HG03135 (cell line): Measurements from ENCODE around the gene IFNB1.

Experiments
- ATAC-seq: cut with Tn5 transposase; IDR thresholded peaks from one replicate; pipeline ENCODE4 v1.9.1; 2021; ENCODE audit warnings: mild to moderate bottlenecking, moderate library complexity; ENCODE audit not compliant: unreplicated experiment

Gene IFNB1

DNA sequence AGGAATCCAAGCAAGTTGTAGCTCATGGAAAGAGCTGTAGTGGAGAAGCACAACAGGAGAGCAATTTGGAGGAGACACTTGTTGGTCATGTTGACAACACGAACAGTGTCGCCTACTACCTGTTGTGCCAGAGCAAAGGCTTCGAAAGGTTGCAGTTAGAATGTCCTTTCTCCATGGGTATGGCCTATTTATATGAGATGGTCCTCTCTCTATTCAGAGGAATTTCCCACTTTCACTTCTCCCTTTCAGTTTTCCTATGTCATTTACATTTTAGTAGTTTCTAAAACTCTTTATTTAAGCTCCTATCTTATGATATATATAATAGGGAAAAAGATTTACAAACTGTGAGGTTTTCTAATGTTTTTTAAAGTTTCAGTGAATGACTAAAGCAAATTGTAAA lies at the start of gene IFNB1:
Gene IFNB1, minus strand, starts transcription at position 162 of the 400 bp plus-strand sequence. Its CDS starts 73 bp downstream, at position 89.
- no peak for ATAC-seq

DNA sequence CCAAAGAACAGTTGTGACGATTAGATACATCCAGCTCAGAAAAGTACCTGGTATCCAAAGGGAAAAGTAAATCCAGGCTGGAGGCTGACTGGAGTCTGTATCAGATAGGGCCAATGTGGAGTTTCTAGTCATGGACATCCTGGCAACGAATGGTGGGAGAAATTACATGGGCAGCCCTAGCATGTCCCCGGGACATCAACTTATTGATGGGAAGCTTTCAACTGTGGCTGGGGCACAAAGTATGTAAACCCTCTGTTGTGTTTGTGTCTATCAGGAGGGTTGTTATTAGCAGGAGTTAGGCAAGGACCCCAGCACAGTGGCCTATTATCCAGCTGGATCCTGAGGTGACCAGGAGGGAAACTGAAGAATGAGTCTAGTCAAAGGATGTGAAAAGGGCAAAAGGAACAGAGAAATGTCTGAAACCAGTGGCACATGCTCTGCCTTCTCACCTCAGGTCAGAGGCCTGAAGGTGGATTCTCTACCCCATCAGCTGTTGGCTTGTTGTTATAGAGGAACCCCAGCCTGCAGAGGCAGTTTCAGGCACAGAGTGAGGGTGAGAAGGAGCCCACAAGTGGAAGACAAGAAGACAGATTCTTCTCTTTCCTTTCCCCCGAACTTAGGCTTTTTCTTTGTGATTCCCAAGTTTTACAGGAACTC lies 44.0 kb upstream of the IFNB1 start:
- peak; percentile 93 for ATAC-seq

DNA sequence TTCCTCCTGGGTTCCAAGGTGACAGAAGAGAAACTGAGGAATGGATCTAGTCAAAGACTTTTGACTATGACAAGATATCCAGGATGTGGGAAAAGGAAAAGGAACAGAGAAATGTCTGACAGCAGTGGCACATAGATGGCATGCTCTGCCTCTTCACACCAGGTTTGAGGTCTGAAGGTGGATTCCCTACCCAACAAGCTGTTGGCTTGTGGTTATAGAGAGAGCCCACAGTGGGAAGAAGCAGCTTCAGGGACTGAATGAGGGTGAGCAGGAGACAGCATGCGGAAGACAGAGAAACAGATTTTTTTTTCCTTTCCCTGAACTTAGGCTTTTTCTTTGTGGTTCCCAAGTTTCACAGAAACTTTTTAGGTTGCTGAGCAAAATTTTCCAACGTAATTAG lies 43.3 kb upstream of the IFNB1 start:
- no peak for ATAC-seq

DNA sequence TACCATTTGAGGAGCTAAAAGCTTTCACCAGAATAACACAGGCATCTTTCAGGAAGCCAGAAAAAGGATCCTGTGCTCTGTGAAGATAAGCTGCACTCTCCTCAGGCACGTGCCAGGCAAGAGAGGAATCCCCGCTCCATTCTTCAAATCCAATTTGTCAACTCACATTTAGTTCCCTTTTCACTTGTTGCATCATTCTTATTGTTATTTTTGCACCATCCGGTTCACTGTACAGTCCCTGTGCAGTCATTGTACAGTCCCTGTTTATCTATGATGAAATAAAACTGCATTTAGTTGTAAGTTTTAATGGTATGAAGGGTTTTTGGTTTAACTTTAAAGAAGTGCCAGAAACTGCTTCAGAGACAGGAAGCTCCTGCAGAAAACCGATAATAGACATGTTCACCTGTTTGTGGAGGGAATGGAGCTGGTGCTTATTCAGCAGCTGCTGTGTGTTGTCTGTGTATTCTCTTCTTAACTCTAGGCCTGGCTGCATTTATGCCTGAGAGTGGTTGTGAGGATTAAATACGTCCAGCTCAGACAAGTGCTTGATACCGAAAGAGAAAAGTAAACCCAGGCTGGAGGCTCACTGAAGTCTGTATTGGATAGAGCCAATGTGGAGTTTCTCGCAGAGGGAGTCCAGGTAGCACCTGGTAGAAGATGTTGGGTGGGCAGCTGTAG lies 41.5 kb upstream of the IFNB1 start:
- no peak for ATAC-seq

DNA sequence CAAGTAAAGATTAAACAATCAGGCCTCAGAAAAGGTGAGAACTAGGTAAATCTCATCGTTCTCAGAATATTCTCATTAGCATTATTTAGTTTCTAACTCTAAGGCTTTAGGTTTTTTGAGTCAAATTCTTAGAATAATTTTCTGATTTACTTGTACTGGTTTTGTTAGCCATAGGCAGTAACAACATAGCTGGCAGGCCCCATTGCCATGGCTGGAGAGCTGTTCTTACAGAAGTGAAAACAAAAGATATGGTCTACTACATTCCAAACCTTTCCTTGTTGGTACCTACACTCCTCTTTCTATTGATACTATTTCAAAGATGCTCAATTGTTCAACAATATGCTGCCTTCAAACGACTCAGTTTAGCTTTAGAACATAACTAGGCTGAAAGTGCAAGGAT lies 36.6 kb upstream of the IFNB1 start:
- no peak for ATAC-seq

DNA sequence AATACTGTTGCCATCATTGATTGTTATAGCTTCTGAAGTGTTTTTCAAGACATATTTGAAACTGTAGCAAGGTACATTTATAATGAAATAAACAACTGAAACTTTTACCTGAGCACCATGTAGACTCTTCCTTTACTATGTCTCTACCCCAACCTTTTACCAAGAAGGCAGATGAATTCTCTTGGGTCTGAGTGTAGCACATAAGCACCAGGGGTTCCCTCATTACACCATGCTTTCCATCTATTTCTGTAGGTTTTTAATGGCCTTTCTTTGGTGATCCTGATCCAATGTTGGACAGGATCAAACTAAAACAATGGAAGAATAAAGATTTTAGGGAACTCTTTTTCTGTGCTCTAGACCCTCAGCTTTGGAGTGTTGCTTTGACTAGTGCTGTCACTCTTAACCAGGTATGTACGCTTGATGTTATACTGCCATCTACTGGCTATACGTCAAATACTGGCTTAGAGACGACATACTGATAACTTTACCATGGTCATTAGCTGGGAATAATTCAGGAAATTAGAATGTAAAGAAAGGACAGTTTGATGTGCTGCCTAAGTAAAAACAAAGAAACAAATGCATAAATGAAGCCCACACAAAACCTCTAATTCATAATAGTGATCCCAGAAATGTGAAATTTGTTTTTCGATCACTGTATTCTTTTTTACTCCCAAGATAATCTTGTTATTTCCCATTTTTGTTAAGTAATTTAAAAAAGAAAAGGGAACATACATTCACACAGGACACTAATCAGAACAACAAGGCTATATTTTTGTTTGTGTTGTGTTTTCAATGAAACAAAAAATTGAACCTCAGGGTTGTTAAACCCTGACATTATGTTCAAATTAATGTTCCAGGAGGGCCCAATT lies 33.2 kb upstream of the IFNB1 start:
- peak; percentile 90 for ATAC-seq

DNA sequence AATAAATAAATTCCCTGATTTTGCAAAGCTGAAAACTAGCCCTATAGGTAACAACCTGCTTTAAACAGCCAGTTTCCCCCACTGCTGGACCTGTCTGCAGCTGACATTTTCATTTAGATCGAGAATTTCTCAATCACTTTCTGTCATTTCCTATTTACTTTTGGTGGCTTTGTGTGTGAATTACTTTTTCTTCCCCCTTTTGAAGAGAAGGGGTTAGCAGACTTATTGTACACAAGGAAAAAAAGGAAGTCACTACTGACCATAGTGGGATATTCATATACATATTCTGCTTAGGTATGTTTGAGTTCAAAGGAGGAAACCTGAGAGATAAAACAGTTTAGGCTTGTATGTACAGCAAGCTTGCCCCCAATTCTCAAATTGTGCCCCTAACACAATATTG lies 27.0 kb upstream of the IFNB1 start:
- no peak for ATAC-seq

DNA sequence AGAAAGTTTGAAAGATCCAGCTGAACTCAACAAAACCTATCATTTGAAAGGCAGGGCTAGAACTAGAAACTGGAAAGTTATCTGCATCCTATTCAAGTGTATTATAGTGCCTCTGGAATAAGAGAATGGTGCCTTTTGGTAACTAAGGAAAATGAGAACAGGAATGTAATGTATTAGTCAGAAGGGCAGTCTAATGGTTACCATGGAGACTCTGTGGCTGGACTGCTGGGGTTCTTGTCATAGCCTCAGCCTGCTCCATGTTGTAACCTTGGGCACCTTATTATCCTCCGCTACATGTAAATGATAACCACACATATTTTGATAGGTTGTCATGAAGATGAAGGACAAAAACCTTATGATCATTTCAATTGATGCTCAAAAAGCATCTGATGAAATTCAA lies 24.6 kb upstream of the IFNB1 start:
- no peak for ATAC-seq

DNA sequence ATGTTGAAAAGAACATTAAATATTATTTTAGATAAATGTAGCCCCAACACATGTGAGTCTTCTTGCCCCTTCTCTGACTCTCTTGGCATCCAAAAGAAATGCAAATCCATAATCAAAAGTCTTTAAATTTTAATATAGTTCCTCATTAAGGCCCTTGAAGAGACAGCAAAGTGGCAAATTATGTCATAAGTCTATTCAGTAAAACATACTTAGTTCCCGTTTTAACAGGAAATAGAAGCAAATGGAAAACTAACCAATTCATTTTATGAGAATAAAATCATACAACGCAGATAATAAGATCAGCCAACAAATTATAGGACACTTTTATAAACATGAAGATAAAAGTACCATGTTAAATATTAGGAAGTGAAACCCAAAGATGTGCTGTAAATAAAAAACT lies 20.1 kb upstream of the IFNB1 start:
- no peak for ATAC-seq

DNA sequence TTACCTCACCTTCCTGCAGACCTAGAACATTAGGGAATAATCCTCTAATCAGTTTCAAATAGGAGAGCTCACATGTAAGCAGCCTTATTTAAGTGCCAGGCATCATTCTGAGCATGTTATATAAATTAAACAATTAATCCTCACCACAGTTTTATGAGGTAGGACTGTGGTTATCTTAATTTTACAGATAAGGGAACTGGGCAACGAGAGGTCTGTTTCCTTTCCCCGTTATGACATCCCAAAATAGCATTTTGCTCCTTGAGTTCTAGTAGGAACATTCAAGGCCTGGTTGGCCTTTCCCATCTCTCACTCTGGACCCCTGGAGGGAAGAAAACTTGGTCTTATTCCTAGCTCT lies 19.1 kb upstream of the IFNB1 start:
- ATAC-seq: no peak

DNA sequence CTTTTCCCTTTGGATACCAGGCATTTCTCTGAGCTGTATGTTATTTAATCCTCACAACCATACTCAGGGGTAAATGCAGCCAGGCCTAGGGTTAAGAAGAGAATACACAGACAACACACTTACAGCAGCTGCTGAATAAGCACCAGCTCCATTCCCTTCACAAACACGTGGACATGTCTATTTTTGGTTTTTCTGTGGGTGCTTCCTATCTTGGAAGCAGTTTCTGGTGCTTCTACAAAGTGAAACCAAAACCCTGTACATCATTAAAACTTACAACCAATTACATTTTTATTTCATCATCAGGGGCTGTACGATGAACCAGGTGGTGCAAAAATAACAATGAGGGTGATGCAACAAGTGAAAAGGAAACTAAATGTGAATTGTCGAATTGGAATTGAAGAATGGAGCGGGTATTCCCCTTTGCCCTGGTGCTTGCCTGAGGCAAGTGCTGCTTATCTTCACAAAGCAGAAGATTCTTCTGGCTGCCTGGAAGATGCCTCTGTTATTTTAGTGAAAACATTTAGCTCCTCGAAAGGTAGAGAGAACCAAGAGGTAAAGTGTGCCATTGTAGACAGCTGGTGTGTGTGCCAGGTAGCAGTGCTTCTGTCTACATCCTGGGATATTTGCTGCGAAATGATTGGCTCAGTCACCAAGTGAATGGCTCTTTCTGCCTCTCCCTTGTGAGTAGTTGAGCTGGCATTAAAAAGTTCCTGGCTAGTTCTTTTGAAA lies 18.6 kb upstream of the IFNB1 start:
- peak; percentile 94 for ATAC-seq

DNA sequence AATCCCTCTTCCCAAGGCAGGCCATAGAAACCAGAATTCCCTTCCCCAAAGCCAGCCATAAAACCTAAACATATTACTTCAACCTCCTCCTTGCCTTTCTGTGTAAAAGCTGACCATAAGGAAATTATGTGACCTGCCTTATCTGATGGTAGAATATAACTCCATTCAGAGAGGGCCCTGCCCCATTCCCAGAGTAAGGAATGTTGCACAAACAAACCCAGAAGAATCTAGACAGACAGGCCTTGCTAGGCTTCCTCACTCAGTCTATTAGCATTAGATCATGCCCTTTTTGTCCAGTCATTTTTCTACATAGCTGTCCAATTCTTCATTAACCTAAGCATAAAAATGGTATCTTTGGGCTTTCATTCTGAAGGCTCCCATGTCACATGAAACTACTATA lies 17.8 kb upstream of the IFNB1 start:
- ATAC-seq: no peak

DNA sequence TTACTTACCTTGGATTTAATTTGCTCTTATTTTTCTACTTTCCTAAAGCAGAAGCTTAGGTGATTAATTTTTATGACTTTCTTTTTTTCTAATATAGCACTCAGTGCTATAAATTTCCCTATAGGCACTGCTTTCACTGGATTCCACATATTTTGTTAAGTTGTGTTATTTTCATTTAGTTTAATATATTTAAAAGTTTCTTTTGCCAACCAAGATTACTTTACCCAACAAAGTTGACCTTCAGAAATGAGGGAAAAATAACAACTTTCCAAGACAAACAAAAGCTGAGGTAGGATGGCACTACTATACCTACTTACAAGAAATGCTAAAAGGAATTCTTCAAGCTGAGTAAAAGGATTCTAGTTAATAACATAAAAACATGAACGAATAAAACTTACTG lies 8.8 kb upstream of the IFNB1 start:
- no peak for ATAC-seq

DNA sequence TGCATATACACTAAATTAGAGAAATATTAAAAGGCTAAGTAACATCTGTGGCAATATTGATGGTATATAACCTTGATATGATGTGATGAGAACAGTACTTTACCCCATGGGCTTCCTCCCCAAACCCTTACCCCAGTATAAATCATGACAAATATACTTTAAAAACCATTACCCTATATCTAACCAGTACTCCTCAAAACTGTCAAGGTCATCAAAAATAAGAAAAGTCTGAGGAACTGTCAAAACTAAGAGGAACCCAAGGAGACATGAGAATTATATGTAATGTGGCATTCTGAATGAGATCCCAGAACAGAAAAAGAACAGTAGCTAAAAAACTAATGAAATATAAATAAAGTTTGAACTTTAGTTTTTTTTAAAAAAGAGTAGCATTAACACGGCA lies 7.3 kb upstream of the IFNB1 start:
- no peak for ATAC-seq

DNA sequence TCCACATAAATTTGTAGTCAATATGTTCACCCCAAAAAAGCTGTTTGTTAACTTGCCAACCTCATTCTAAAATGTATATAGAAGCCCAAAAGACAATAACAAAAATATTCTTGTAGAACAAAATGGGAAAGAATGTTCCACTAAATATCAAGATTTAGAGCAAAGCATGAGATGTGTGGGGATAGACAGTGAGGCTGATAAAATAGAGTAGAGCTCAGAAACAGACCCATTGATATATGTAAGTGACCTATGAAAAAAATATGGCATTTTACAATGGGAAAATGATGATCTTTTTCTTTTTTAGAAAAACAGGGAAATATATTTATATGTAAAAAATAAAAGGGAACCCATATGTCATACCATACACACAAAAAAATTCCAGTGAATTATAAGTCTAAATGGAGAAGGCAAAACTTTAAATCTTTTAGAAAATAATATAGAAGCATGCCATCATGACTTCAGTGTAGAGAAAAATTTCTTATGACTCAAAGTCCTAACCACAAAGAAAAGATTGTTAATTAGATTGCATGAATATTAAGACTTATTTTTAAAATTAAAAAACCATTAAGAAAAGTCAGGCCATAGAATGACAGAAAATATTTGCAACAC lies 6.6 kb upstream of the IFNB1 start:
- ATAC-seq: no peak

DNA sequence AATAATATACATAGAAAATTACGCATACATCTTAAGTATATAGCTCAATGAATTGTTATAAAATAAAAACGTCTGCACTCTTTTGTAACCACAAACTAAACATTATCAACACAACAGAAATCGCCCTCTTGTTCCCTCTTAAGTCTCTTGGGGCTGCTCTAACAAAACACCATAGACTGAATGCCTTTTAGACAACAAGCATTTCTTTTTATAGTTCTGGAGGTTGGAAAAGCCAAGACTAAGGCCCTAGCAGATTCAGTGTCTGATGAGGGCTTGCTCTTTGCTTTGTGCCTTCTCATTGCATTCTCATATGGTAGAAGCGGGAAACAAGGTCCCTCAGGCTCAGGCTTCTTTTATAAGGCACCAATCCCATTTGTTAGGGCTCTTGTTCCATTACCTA lies 4.9 kb upstream of the IFNB1 start:
- no peak for ATAC-seq

DNA sequence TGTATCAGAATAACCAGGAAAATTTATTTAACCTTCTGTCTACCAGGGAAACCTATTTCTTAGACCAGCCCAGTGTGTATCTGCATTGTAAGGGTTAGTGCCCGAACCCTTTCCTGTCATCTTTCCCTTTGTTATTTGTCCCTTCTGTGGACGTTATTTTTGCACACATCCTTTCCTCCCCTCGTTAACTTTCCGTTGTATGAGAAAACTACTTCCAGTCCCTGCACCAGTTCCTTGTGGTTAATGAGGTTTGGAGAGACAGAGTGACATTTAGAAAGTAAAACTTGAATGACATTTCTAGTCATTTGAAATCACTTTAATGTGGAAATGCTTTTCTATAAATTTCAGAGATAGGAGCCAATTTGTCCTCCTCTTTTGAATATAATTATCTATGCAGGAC lies 4.3 kb upstream of the IFNB1 start:
- ATAC-seq: no peak

DNA sequence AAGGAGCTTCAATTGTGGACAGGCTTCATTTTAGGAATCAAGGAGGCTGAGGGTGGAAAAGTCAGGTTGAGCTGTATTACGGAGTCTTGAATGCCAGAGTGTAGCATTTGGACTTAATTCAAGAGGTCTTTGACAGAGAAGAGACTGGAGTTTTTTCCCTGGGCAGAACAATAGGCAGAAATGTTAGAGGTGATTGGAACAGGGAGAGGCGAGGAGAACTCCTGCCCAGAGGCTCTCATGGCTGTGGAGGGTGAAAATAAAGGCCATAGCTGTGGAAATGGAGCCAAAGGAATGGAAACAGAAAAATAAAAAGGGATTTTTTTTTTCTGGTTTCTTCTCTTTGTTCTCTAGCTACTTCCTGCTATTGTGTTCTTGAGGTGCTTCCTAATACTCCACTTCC lies 3.7 kb upstream of the IFNB1 start:
- no peak for ATAC-seq

DNA sequence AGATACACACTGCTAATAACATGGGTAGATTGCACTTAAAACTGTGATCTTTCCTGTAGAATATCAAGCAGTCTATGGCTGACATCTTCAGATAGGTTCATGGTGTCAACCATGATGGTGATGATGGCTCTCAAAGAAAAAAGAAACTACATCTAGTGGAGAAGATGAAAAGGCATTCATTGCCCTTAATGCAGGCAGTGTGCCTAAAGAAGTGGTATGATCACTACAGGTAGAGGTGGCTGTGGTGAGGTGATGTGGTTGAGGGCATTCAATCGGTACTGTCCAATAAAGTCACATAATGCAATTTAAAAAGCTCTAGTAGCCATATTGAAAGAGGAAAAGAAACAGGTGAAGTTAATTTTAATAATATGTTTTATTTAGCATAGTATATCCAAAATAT lies 3.1 kb upstream of the IFNB1 start:
- no peak for ATAC-seq

DNA sequence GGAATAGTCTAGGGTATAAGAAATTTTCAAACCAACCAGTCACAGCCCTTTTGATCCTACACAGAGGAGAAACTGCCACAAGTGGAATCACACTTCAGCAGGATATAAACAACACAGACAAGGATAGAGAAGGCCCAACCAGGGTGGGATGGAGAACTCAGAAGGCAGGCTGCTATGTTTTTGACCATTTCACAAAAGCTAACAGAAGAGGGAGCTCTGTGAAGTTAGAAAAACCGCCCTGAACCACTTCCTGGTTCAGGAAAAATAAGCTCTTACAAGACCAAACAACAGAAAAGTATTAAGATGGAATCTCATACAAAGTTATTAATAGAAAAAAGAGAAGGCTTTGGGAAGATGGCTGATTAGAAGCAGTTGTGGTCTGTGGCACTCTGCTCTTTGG lies 960 bp upstream of the IFNB1 start:
- ATAC-seq: no peak

DNA sequence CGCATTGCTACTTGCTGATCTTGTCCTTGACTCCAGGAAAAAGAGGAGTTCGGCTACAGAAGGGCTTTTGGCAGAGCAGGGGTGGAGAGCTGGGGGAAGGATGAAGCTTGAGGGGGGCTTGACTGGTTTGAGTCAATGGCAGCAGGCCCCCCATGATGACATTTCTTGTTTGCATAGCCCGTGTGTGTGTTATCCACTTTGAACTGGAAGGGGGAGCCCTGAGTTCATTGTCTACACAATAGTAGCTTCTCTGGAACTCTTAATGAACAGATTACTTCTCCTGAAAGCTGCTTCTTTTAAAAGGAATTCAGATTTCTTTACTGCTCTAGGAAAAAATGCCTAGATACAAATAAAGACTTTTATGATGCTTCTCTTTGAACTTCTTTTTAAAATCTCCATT lies 2.3 kb downstream of the IFNB1 start:
- no peak for ATAC-seq
